ENCODE data around the gene DIMT1. TPM values are rescaled to one million over a fixed set of nuclear protein-coding genes. Genes with fewer than 3 reads are reported as not detected.

The DIMT1 gene
- total and polyA plus RNA-seq, 2 of the 8 experiments (the other 6 are each of a cell fraction or from before 2014, with no cell fraction given): 19.3 to 42.1 TPM

GRCh38 chr5:62340979-62341378, 62.7 kb downstream of the DIMT1 start:
- Histone ChIP-seq H3K79me2 (ENCODE audit: control insufficient read depth in 1 of 2, insufficient read depth in 2 of 2, low read length in 2 of 2) (peaks cover 11 to 79% of the 10 kb centered on the region in 2 experiments), H4K5ac (ENCODE audit: insufficient read length, low read depth, low read length) (no peak overlapping the region), H4K20me1 (replicated peaks in 1 of 2; ENCODE audit: control insufficient read depth in 1 of 2, insufficient read depth in 2 of 2, low read length in 2 of 2) (peaks cover 5 to 12% of the 10 kb centered on the region in 2 experiments), H3K23ac (ENCODE audit: insufficient read length) (no peak overlapping the region), H2BK15ac (ENCODE audit: low read length) (no peak overlapping the region), H3K9me3 (ENCODE audit: insufficient read depth in 2 of 2, low read depth in 1 of 2, low read length in 1 of 2) (no peaks in the 10 kb centered on the region), H3K18ac (ENCODE audit: extremely low read depth, low read length) (no peak overlapping the region), H3K56ac (replicated peaks; ENCODE audit: insufficient read length, low read depth, low read length) (no peak overlapping the region), H3K4me1 (replicated peaks in 1 of 4; ENCODE audit: control insufficient read depth in 3 of 4, insufficient read depth in 4 of 4, low read length in 3 of 4) (no peaks in the 10 kb centered on the region), H3K23me2 (ENCODE audit: low read depth, low read length) (no peaks in the 10 kb centered on the region), H2BK120ac (replicated peaks; ENCODE audit: low read depth, low read length) (no peak overlapping the region), H2BK12ac (ENCODE audit: low read depth, low read length) (no peak overlapping the region), H3K14ac (ENCODE audit: insufficient read length) (no peak overlapping the region), H3K27ac (ENCODE audit: low read depth, low read length) (no peak overlapping the region), H4K91ac (replicated peaks; ENCODE audit: insufficient read length, low read length) (no peak overlapping the region), H2BK20ac (ENCODE audit: low read length) (no peak overlapping the region), H3K27me3 (replicated peaks in 1 of 4; ENCODE audit: control insufficient read depth in 3 of 4, extremely low read depth in 1 of 4, insufficient read depth in 3 of 4, low read length in 3 of 4) (no peaks in the 10 kb centered on the region), H3K79me1 (ENCODE audit: low read depth, low read length) (peaks cover 3% of the 10 kb centered on the region; the same call in 1 of the 2 replicates), H3K9ac (replicated peaks in 1 of 4; ENCODE audit: extremely low read depth in 1 of 4, low read depth in 3 of 4, low read length in 3 of 4) (no peak overlapping the region), H3K36me3 (ENCODE audit: control insufficient read depth in 2 of 4, insufficient read depth in 4 of 4, low read length in 3 of 4) (no peaks in the 10 kb centered on the region), H3K4me3 (ENCODE audit: extremely low read depth in 1 of 4, insufficient read depth in 2 of 4, low read depth in 3 of 4, low read length in 4 of 4) (no peak overlapping the region), H3K4ac (replicated peaks; ENCODE audit: insufficient read length, low read depth, low read length) (no peak overlapping the region), H3K4me2 (ENCODE audit: insufficient read depth in 1 of 2, low read depth in 2 of 2, low read length in 2 of 2) (no peak overlapping the region), H4K8ac (ENCODE audit: extremely low read depth, insufficient read depth, low read length) (no peak overlapping the region), H2AFZ (ENCODE audit: low read length) (no peak overlapping the region), H2BK5ac (ENCODE audit: low read depth, low read length) (no peak overlapping the region), H2AK5ac (ENCODE audit: low read depth, low read length) (no peak overlapping the region)
- POLR2A ChIA-PET (ENCODE audit: partially characterized antibody): no interaction called here
- 89% methylated on average over 2 of the region's 2 CpGs; no CpG with 5 or more reads in 1 of the 2 experiments for WGBS, 2 experiments (ENCODE audit: extremely low coverage in 1 of 2, insufficient coverage in 1 of 2, insufficient read length in 1 of 2, insufficient replicate concordance in 2 of 2, low coverage in 1 of 2, low lambda C conversion rate in 2 of 2, missing lambda C conversion rate in 1 of 2)
- CTCF ChIA-PET (ENCODE audit: partially characterized antibody): interaction anchor here (0.6 to 1.6 kb wide), 9 partner anchors 10 to 165 kb away, joined by 3 to 4 read pairs (median 3); no protein-coding TSS in a partner anchor
- no peak for FAIRE-seq
- TF ChIP-seq NANOG (IDR thresholded peaks at IDR 0.05; ENCODE audit: insufficient read depth, low read depth, low read length, poor library complexity, severe bottlenecking) (no peak), EZH2 (IDR thresholded peaks at IDR 0.05; ENCODE audit: low read depth, low read length, severe bottlenecking) (no peak), RFX5 (IDR thresholded peaks at IDR 0.05; ENCODE audit: borderline replicate concordance, low read depth, low read length) (no peak), SAP30 (IDR thresholded peaks at IDR 0.05; ENCODE audit: insufficient read depth, insufficient replicate concordance, low read length) (no peak), FOSL1 (IDR thresholded peaks at IDR 0.05; ENCODE audit: insufficient read depth, low read depth, low read length) (no peak), GABPA (IDR thresholded peaks at IDR 0.05; ENCODE audit: borderline replicate concordance, insufficient read depth, low read length) (no peak), KDM4A (IDR thresholded peaks at IDR 0.05; ENCODE audit: low read depth, low read length, severe bottlenecking) (no peak)
- DNase-seq (ENCODE audit: low read depth in 1 of 2, low spot score in 2 of 2): no peak
